H1 (cell line): ENCODE results near the gene CD47. TPM values are rescaled to one million over a fixed set of nuclear protein-coding genes. Genes with fewer than 3 reads are reported as not detected.

ENCODE experiments used
- CTCF ChIA-PET: fragments of 300-600 bp; sonication (Branson Sonifier 250); formaldehyde crosslinking; loops from one replicate; lab custom pipeline; 2021; ENCODE audit not compliant: partially characterized antibody; lab: Charles Lee
- POLR2A ChIA-PET: fragments of 300-600 bp; sonication (Branson Sonifier 250); formaldehyde crosslinking; loops from one replicate; lab custom pipeline; 2021; ENCODE audit warnings: inconsistent platforms; ENCODE audit not compliant: partially characterized antibody; lab: Charles Lee
- DNase-seq, 2 experiments: peaks; one replicate each; pipeline versions ENCODE4 v3.0.0 to v3.0.0-alpha.2; 2010 to 2022; ENCODE audit warnings: low spot score in 2 of 2, low read depth in 1 of 2, mixed read lengths in 1 of 2
- FAIRE-seq: peaks from 2 replicates; lab custom pipeline; 2011; peaks lifted over from hg19 to GRCh38; lab: Jason Lieb, UNC
- H2AFZ ChIP-seq: 2 replicates; pipeline ENCODE4 v1.8.1; 2012; ENCODE audit warnings: low read length, inconsistent platforms
- H2AK5ac ChIP-seq: 2 replicates; pipeline ENCODE4 v1.6.1; 2013; ENCODE audit warnings: low read depth, low read length
- H2BK120ac ChIP-seq: replicated peaks from 2 replicates; pipeline ENCODE3; 2013; ENCODE audit warnings: low read depth, low read length, inconsistent platforms
- H2BK12ac ChIP-seq: 2 replicates; pipeline ENCODE4 v1.6.1; 2013; ENCODE audit warnings: low read depth, low read length
- H2BK15ac ChIP-seq: 2 replicates; pipeline ENCODE4 v1.6.1; 2013; ENCODE audit warnings: low read length
- H2BK20ac ChIP-seq: 2 replicates; pipeline ENCODE4 v1.6.1; 2013; ENCODE audit warnings: low read length
- H2BK5ac ChIP-seq: 2 replicates; pipeline ENCODE4 v1.6.1; 2013; ENCODE audit warnings: low read depth, low read length
- H3K14ac ChIP-seq: 2 replicates; pipeline ENCODE4 v1.6.1; 2013; ENCODE audit warnings: inconsistent platforms; ENCODE audit not compliant: insufficient read length
- H3K18ac ChIP-seq: 2 replicates; pipeline ENCODE4 v1.6.1; 2013; ENCODE audit warnings: low read length; ENCODE audit errors: extremely low read depth
- H3K23ac ChIP-seq: 2 replicates; pipeline ENCODE4 v1.6.1; 2013; ENCODE audit warnings: inconsistent platforms; ENCODE audit not compliant: insufficient read length
- H3K23me2 ChIP-seq: 2 replicates; pipeline ENCODE4 v1.6.1; 2013; ENCODE audit warnings: low read depth, low read length
- H3K27ac ChIP-seq: 2 replicates; pipeline ENCODE4 v1.6.1; 2011; ENCODE audit warnings: low read depth, low read length, inconsistent platforms
- H3K27me3 ChIP-seq, 4 experiments: replicated peaks in 1 of 4; 1 replicate in 1 of 4; 2 replicates in 3 of 4; pipeline versions ENCODE4 v1.6.1 to v1.8.1; 2011 to 2013; ENCODE audit warnings: low read length in 3 of 4, mild to moderate bottlenecking in 3 of 4, inconsistent platforms in 2 of 4, mixed read lengths in 2 of 4, moderate library complexity in 1 of 4; ENCODE audit not compliant: control insufficient read depth in 3 of 4, insufficient read depth in 3 of 4; ENCODE audit errors: extremely low read depth in 1 of 4
- H3K36me3 ChIP-seq, 4 experiments: 2 replicates each; pipeline versions ENCODE4 v1.6.1 to v1.8.1; 2011 to 2013; ENCODE audit warnings: mild to moderate bottlenecking in 4 of 4, low read length in 3 of 4, moderate library complexity in 2 of 4, control low read depth in 1 of 4, inconsistent platforms in 1 of 4; ENCODE audit not compliant: insufficient read depth in 4 of 4, control insufficient read depth in 2 of 4
- H3K4ac ChIP-seq: replicated peaks from 2 replicates; pipeline ENCODE3; 2013; ENCODE audit warnings: low read length, low read depth, mixed read lengths, inconsistent platforms; ENCODE audit not compliant: insufficient read length
- H3K4me1 ChIP-seq, 4 experiments: replicated peaks in 1 of 4; 1 replicate in 1 of 4; 2 replicates in 3 of 4; pipeline versions ENCODE4 v1.6.1 to v1.8.1; 2011 to 2013; ENCODE audit warnings: low read length in 3 of 4, inconsistent platforms in 2 of 4, mixed read lengths in 1 of 4; ENCODE audit not compliant: insufficient read depth in 4 of 4, control insufficient read depth in 3 of 4
- H3K4me2 ChIP-seq, 2 experiments: 2 replicates each; pipeline versions ENCODE4 v1.6.1 to v1.8.1; 2011 to 2013; ENCODE audit warnings: low read depth in 2 of 2, low read length in 2 of 2, control low read depth in 1 of 2, inconsistent platforms in 1 of 2, mild to moderate bottlenecking in 1 of 2; ENCODE audit not compliant: insufficient read depth in 1 of 2
- H3K4me3 ChIP-seq, 4 experiments: fragments of 200-600, 300-600 bp in 1 of 4; sonication (generic), shearing (Covaris generic), sonication (Bioruptor Twin) in 1 of 4; 2 replicates each; pipeline versions ENCODE4 v1.5.1 to v1.8.1; 2011 to 2016; ENCODE audit warnings: low read length in 4 of 4, low read depth in 3 of 4, control low read depth in 2 of 4, inconsistent platforms in 2 of 4, mild to moderate bottlenecking in 2 of 4, mixed read lengths in 1 of 4, moderate library complexity in 1 of 4; ENCODE audit not compliant: insufficient read depth in 2 of 4; ENCODE audit errors: extremely low read depth in 1 of 4
- H3K56ac ChIP-seq: replicated peaks from 2 replicates; pipeline ENCODE3; 2013; ENCODE audit warnings: low read depth, mild to moderate bottlenecking, mixed read lengths, low read length, inconsistent platforms; ENCODE audit not compliant: insufficient read length
- H3K79me1 ChIP-seq: 2 replicates; pipeline ENCODE4 v1.6.1; 2013; ENCODE audit warnings: low read depth, low read length, control low read depth
- H3K79me2 ChIP-seq, 2 experiments: 2 replicates each; pipeline versions ENCODE4 v1.6.1 to v1.8.1; 2012 to 2013; ENCODE audit warnings: low read length in 2 of 2, mild to moderate bottlenecking in 2 of 2, inconsistent platforms in 1 of 2; ENCODE audit not compliant: insufficient read depth in 2 of 2, control insufficient read depth in 1 of 2
- H3K9ac ChIP-seq, 4 experiments: replicated peaks in 1 of 4; 1 replicate in 1 of 4; 2 replicates in 3 of 4; pipeline versions ENCODE4 v1.6.1 to v1.8.1; 2011 to 2013; ENCODE audit warnings: low read depth in 3 of 4, low read length in 3 of 4, control low read depth in 2 of 4, mild to moderate bottlenecking in 2 of 4, moderate library complexity in 2 of 4, inconsistent platforms in 1 of 4; ENCODE audit errors: extremely low read depth in 1 of 4
- H3K9me3 ChIP-seq, 2 experiments: 2 replicates each; pipeline versions ENCODE4 v1.6.1 to v1.8.1; 2012 to 2013; ENCODE audit warnings: mild to moderate bottlenecking in 2 of 2, moderate library complexity in 2 of 2, control low read depth in 1 of 2, inconsistent platforms in 1 of 2, low read depth in 1 of 2, low read length in 1 of 2, mixed read lengths in 1 of 2; ENCODE audit not compliant: insufficient read depth in 2 of 2
- H4K20me1 ChIP-seq, 2 experiments: replicated peaks in 1 of 2; 2 replicates each; pipeline versions ENCODE3 to v1.8.1; 2011 to 2013; ENCODE audit warnings: inconsistent platforms in 2 of 2, low read length in 2 of 2, mild to moderate bottlenecking in 1 of 2; ENCODE audit not compliant: insufficient read depth in 2 of 2, control insufficient read depth in 1 of 2
- H4K5ac ChIP-seq: 2 replicates; pipeline ENCODE4 v1.6.1; 2013; ENCODE audit warnings: low read length, low read depth, mixed read lengths, inconsistent platforms; ENCODE audit not compliant: insufficient read length
- H4K8ac ChIP-seq: 2 replicates; pipeline ENCODE4 v1.8.0; 2013; ENCODE audit warnings: mild to moderate bottlenecking, moderate library complexity, low read length, inconsistent platforms; ENCODE audit not compliant: insufficient read depth; ENCODE audit errors: extremely low read depth
- H4K91ac ChIP-seq: replicated peaks from 2 replicates; pipeline ENCODE3; 2013; ENCODE audit warnings: low read length, mixed read lengths, inconsistent platforms; ENCODE audit not compliant: insufficient read length
- GTF2F1 ChIP-seq: IDR thresholded peaks from 2 replicates; pipeline ENCODE4 v1.6.1; 2012; ENCODE audit warnings: low read depth, low read length, improper control_type of control experiment, borderline replicate concordance
- HDAC6 ChIP-seq: IDR thresholded peaks from one replicate; pipeline ENCODE4 v1.7.1; 2012; ENCODE audit warnings: low read depth, mild to moderate bottlenecking, inconsistent platforms, low read length, moderate library complexity
- KDM5A ChIP-seq: fragments of 200-600 bp; IDR thresholded peaks from 2 replicates; pipeline ENCODE4 v1.7.1; 2012; ENCODE audit warnings: mild to moderate bottlenecking, low read length, inconsistent platforms, mixed read lengths
- WGBS, 2 experiments: shearing (Covaris generic) in 1 of 2; methylation state at CpG; one replicate each; pipeline versions ENCODE4 v1.1.6 to v1.1.7; 2013 to 2015; ENCODE audit warnings: low lambda C conversion rate in 2 of 2, mixed read lengths in 2 of 2, inconsistent platforms in 1 of 2, low coverage in 1 of 2, missing lambda C conversion rate in 1 of 2; ENCODE audit not compliant: insufficient replicate concordance in 2 of 2, insufficient coverage in 1 of 2, insufficient read length in 1 of 2; ENCODE audit errors: extremely low coverage in 1 of 2, missing lambda C conversion rate in 1 of 2; 5-methylcytosine and 5-hydroxymethylcytosine counted together
- polyA plus RNA-seq, 7 experiments: library from polyadenylated mRNA; depleted of rRNA in 3 of 7; stranded (reverse) in 5 of 7; unstranded in 2 of 7; fragments of >200 nt in 5 of 7; fragments of 200-250 nt in 2 of 7; gene quantifications; 1 replicate in 5 of 7; 2 replicates in 1 of 7; 4 replicates in 1 of 7; pipeline versions ENCODE4 v1.2.1 to v1.2.3, GENCODE V29; 2011 to 2013; ENCODE audit warnings: missing spikeins in 2 of 7, mixed read lengths in 2 of 7
- total RNA-seq: library from RNA; stranded (reverse); fragmentation: NEBNext Ultra II Directional; extraction: Animal tissue kit (Norgen Biotek cat#: 25700); gene quantifications from 2 replicates; pipeline ENCODE4 v1.2.1, GENCODE V29; 2021

Gene CD47
- total and polyA plus RNA-seq, 2 of the 8 experiments (the other 6 are each of a cell fraction or from before 2014, with no cell fraction given) = 14.4 to 19.3 TPM

- H2AFZ ChIP-seq = no peak overlapping the region
- no peaks in the 10 kb centered on the region for H4K20me1 ChIP-seq
- H3K79me2 ChIP-seq = no peaks in the 10 kb centered on the region
- H2AK5ac ChIP-seq = no peak overlapping the region
- H3K18ac ChIP-seq = no peak overlapping the region
- H2BK120ac ChIP-seq = no peak overlapping the region
- no peaks in the 10 kb centered on the region for H3K36me3 ChIP-seq
- H4K5ac ChIP-seq = no peak overlapping the region
- H4K91ac ChIP-seq = no peak overlapping the region
- H3K27me3 ChIP-seq = no peaks in the 10 kb centered on the region
- no peaks in the 10 kb centered on the region for H3K23me2 ChIP-seq
- no peak overlapping the region for H3K9ac ChIP-seq
- H3K4me1 ChIP-seq = peaks cover 0 to 4% (median 0%) of the 10 kb centered on the region in 4 experiments; a peak in 1 of 7 replicates
- no peak overlapping the region for H3K14ac ChIP-seq
- H3K23ac ChIP-seq = no peak overlapping the region
- H4K8ac ChIP-seq = no peak overlapping the region
- no peak for DNase-seq
- H3K27ac ChIP-seq = no peak overlapping the region
- no peak overlapping the region for H3K4ac ChIP-seq
- no peaks in the 10 kb centered on the region for H3K9me3 ChIP-seq
- H2BK20ac ChIP-seq = no peak overlapping the region
- ChIA-PET POLR2A (interaction anchor here (0.6 kb wide), 1 partner anchor 71 kb away, joined by 5 read pairs; no protein-coding TSS in a partner anchor), CTCF (interaction anchor here (1.0 to 1.5 kb wide), 2 partner anchors 11 to 12 kb away, joined by 3 to 4 read pairs; no protein-coding TSS in a partner anchor)
- FAIRE-seq = no peak
- no peak overlapping the region for H3K56ac ChIP-seq
- H3K79me1 ChIP-seq = no peaks in the 10 kb centered on the region
- no peak overlapping the region for H2BK12ac ChIP-seq
- H3K4me3 ChIP-seq = no peak overlapping the region
- H2BK15ac ChIP-seq = no peak overlapping the region
- 88% methylated on average over 5 of the region's 5 CpGs; no CpG with 5 or more reads in 1 of the 2 experiments for WGBS, 2 experiments
- H2BK5ac ChIP-seq = no peak overlapping the region
- TF ChIP-seq KDM5A (no peak), HDAC6 (no peak), GTF2F1 (no peak)
- H3K4me2 ChIP-seq = no peak overlapping the region
Observed at GRCh38 chr3:108133858-108134554, 43.2 kb upstream of the CD47 start.
